Gastroesophageal sphincter (tissue), 4 donors: ENCODE results near the gene SATB1. TPM values are rescaled to one million over a fixed set of nuclear protein-coding genes. Genes with fewer than 3 reads are reported as not detected.

Experiments used
- ATAC-seq: fragments of 150-250 bp; one replicate; pipeline ENCODE4 v1.9.1; 2016; ENCODE audit warnings: mild to moderate bottlenecking, moderate library complexity
- H3K27ac ChIP-seq, 4 donors: fragments of 200-600 bp; sonication (generic) in 3 of 4; 1 replicate in 3 of 4; 2 replicates in 1 of 4; pipeline ENCODE4 v1.5.1; 2016 to 2019
- H3K27me3 ChIP-seq: fragments of 200-600 bp; sonication (generic); one replicate; pipeline ENCODE4 v1.5.1; 2019
- H3K36me3 ChIP-seq, 2 donors: fragments of 200-600 bp; sonication (generic); one replicate each; pipeline ENCODE4 v1.5.1; 2019; ENCODE audit warnings: control low read depth in 1 of 2
- H3K4me1 ChIP-seq, 3 donors: fragments of 200-600 bp; sonication (generic); 1 replicate in 2 of 3; 2 replicates in 1 of 3; pipeline ENCODE4 v1.5.1; 2016 to 2019; ENCODE audit warnings: control low read depth in 2 of 3
- H3K4me3 ChIP-seq, 2 donors: fragments of 200-600 bp; sonication (generic); one replicate each; pipeline ENCODE4 v1.5.1; 2019; ENCODE audit warnings: mild to moderate bottlenecking in 1 of 2, moderate library complexity in 1 of 2
- H3K9me3 ChIP-seq, 3 donors: fragments of 200-600 bp; sonication (generic); one replicate each; pipeline ENCODE4 v1.5.1; 2017 to 2019; ENCODE audit warnings: control low read depth in 2 of 3
- CTCF ChIP-seq, 4 experiments: fragments of 200-600 bp in 2 of 4; fragments of 450-650 bp in 2 of 4; sonication (generic) in 1 of 4; IDR thresholded peaks; one replicate each; pipeline ENCODE4 v1.5.1; 2017 to 2019; ENCODE audit warnings: antibody characterized with exemption in 4 of 4, mild to moderate bottlenecking in 2 of 4, moderate library complexity in 2 of 4
- EP300 ChIP-seq: sonication (generic); formaldehyde crosslinking; IDR thresholded peaks from one replicate; pipeline ENCODE4 v1.6.1; 2017; ENCODE audit warnings: antibody characterized with exemption, mild to moderate bottlenecking
- POLR2A ChIP-seq, 2 donors: fragments of 450-650 bp; IDR thresholded peaks; one replicate each; pipeline ENCODE4 v1.6.1; 2017; ENCODE audit warnings: antibody characterized with exemption in 2 of 2, mild to moderate bottlenecking in 2 of 2, moderate library complexity in 1 of 2
- POLR2AphosphoS5 ChIP-seq: sonication (generic); formaldehyde crosslinking; IDR thresholded peaks from one replicate; pipeline ENCODE4 v1.6.1; 2017; ENCODE audit warnings: antibody characterized with exemption
- WGBS, 2 donors: methylation state at CpG; one replicate each; pipeline ENCODE4 v1.1.5; 2018; ENCODE audit warnings: low coverage in 1 of 2; 5-methylcytosine and 5-hydroxymethylcytosine counted together
- total RNA-seq, 4 donors: library from RNA; depleted of rRNA; stranded (reverse); fragments of >200 nt; gene quantifications; one replicate each; pipeline ENCODE4 v1.1.0, GENCODE V29; 2016

SATB1 gene
- total RNA-seq, 4 donors from 2014 or later, result 41.5 to 61.2 (median 48.7) TPM

GRCh38 chr3:18412684-18413083, 12.5 kb downstream of the SATB1 start:
- Histone ChIP-seq H3K9me3 (no peaks in the 10 kb centered on the region), H3K4me3 (no peak overlapping the region), H3K27me3 (no peaks in the 10 kb centered on the region), H3K36me3 (peaks cover 0 to 44% of the 10 kb centered on the region in 2 donors), H3K4me1 (no peaks in the 10 kb centered on the region), H3K27ac (no peak overlapping the region)
- TF ChIP-seq POLR2A (IDR thresholded peaks at IDR 0.05), result no peak
- TF ChIP-seq CTCF (IDR thresholded peaks at IDR 0.05), result no peak
- no peak for TF ChIP-seq POLR2AphosphoS5
- TF ChIP-seq EP300, result no peak
- ATAC-seq, result no peak

- peaks cover 0 to 36% of the 10 kb centered on the region in 2 donors for H3K36me3 ChIP-seq
- TF ChIP-seq POLR2AphosphoS5 (no peak), EP300 (no peak), CTCF (IDR thresholded peaks at IDR 0.05) (no peak), POLR2A (IDR thresholded peaks at IDR 0.05) (no peak)
- ATAC-seq, result no peak
- H3K27me3 ChIP-seq, result no peaks in the 10 kb centered on the region
- H3K4me3 ChIP-seq, result no peak overlapping the region
- H3K4me1 ChIP-seq, result no peaks in the 10 kb centered on the region
- H3K9me3 ChIP-seq, result no peaks in the 10 kb centered on the region
- H3K27ac ChIP-seq, result no peak overlapping the region
- 77 to 89% methylated on average over 2 of the region's 2 CpGs for WGBS, 2 donors
Observed at GRCh38 chr3:18411541-18411940, 13.6 kb downstream of the SATB1 start.

GRCh38 chr3:18410205-18410604, 14.9 kb downstream of the SATB1 start:
- no peaks in the 10 kb centered on the region for H3K27me3 ChIP-seq
- H3K27ac ChIP-seq, result no peak overlapping the region
- no peaks in the 10 kb centered on the region for H3K9me3 ChIP-seq
- peaks cover 0 to 22% of the 10 kb centered on the region in 2 donors for H3K36me3 ChIP-seq
- no peak overlapping the region for H3K4me3 ChIP-seq
- TF ChIP-seq POLR2AphosphoS5 (no peak), POLR2A (IDR thresholded peaks at IDR 0.05) (no peak), CTCF (IDR thresholded peaks at IDR 0.05) (no peak), EP300 (no peak)
- ATAC-seq, result no peak
- WGBS, 2 donors, result 93 to 96% methylated on average over 6 of the region's 6 CpGs
- H3K4me1 ChIP-seq, result peaks cover 0 to 4% (median 0%) of the 10 kb centered on the region in 3 donors

GRCh38 chr3:18409266-18409665, 15.9 kb downstream of the SATB1 start:
- TF ChIP-seq EP300 (no peak), POLR2AphosphoS5 (no peak), POLR2A (IDR thresholded peaks at IDR 0.05) (no peak), CTCF (IDR thresholded peaks at IDR 0.05) (no peak)
- H3K27me3 ChIP-seq, result no peaks in the 10 kb centered on the region
- peaks cover 0 to 8% (median 0%) of the 10 kb centered on the region in 3 donors for H3K4me1 ChIP-seq
- peaks cover 0 to 13% of the 10 kb centered on the region in 2 donors for H3K36me3 ChIP-seq
- no peak overlapping the region for H3K4me3 ChIP-seq
- H3K9me3 ChIP-seq, result no peaks in the 10 kb centered on the region
- ATAC-seq, result no peak
- H3K27ac ChIP-seq, result no peak overlapping the region
- WGBS, 2 donors, result 72 to 74% methylated on average over 2 of the region's 2 CpGs

GRCh38 chr3:18405141-18405540, 20.0 kb downstream of the SATB1 start:
- no peaks in the 10 kb centered on the region for H3K9me3 ChIP-seq
- H3K27me3 ChIP-seq, result no peaks in the 10 kb centered on the region
- TF ChIP-seq EP300, result no peak
- no peak for TF ChIP-seq CTCF (IDR thresholded peaks at IDR 0.05)
- no peak for TF ChIP-seq POLR2AphosphoS5
- TF ChIP-seq POLR2A (IDR thresholded peaks at IDR 0.05), result no peak
- H3K4me1 ChIP-seq, result peaks cover 0 to 35% (median 0%) of the 10 kb centered on the region in 3 donors
- H3K27ac ChIP-seq, result no peak overlapping the region
- no peak for ATAC-seq
- WGBS, 2 donors, result 69 to 90% methylated on average over 3 of the region's 3 CpGs
- peaks cover 0 to 4% of the 10 kb centered on the region in 2 donors for H3K36me3 ChIP-seq
- no peak overlapping the region for H3K4me3 ChIP-seq
